Retina (tissue), 1 donor: ENCODE data around the gene LRRC63.
"Not testable (repeated sequence)": the region's sequence is repeated elsewhere in the genome, so short reads cannot be mapped to it uniquely, and the experiment has no call there.

Source experiments
- DNase-seq: peaks from one replicate; pipeline ENCODE4 v3.0.0-alpha.2; 2016

The LRRC63 gene

GRCh38 chr13:46211483-46212351 is at the start of gene LRRC63:
TSS of gene LRRC63 (plus strand) at chr13:46211928. CDS start at chr13:46213035, 1,107 bp downstream.
- peak; percentile 82 for DNase-seq

- DNase-seq = not testable (repeated sequence)
These were observed 49.0 kb upstream of the LRRC63 start for GRCh38 chr13:46162741-46163140.

- DNase-seq = no peak
These were observed 47.1 kb upstream of the LRRC63 start for GRCh38 chr13:46164661-46165060.

- DNase-seq = no peak
These were observed 46.1 kb upstream of the LRRC63 start for GRCh38 chr13:46165485-46166223.

GRCh38 chr13:46166224-46166584 is 45.5 kb upstream of the LRRC63 start:
- no peak for DNase-seq

GRCh38 chr13:46166947-46167610 is 44.6 kb upstream of the LRRC63 start:
- DNase-seq = no peak

- DNase-seq = no peak
These were observed 43.4 kb upstream of the LRRC63 start for GRCh38 chr13:46168341-46168740.

GRCh38 chr13:46168783-46169182 is 42.9 kb upstream of the LRRC63 start:
- no peak for DNase-seq

- DNase-seq = no peak
These were observed 42.0 kb upstream of the LRRC63 start for GRCh38 chr13:46169758-46170157.

- DNase-seq = no peak
These were observed 41.5 kb upstream of the LRRC63 start for GRCh38 chr13:46170268-46170667.

GRCh38 chr13:46170687-46171086 is 41.0 kb upstream of the LRRC63 start:
- no peak for DNase-seq

GRCh38 chr13:46171217-46171616 is 40.5 kb upstream of the LRRC63 start:
- no peak for DNase-seq

GRCh38 chr13:46171739-46172138 is 40.0 kb upstream of the LRRC63 start:
- no peak for DNase-seq

- DNase-seq = no peak
These were observed 39.2 kb upstream of the LRRC63 start for GRCh38 chr13:46172531-46172991.

GRCh38 chr13:46173656-46174055 is 38.1 kb upstream of the LRRC63 start:
- DNase-seq = no peak

- no peak for DNase-seq
These were observed 35.0 kb upstream of the LRRC63 start for GRCh38 chr13:46176756-46177155.

GRCh38 chr13:46178143-46178542 is 33.6 kb upstream of the LRRC63 start:
- no peak for DNase-seq

GRCh38 chr13:46178821-46179220 is 32.9 kb upstream of the LRRC63 start:
- DNase-seq = no peak

GRCh38 chr13:46179491-46179908 is 32.2 kb upstream of the LRRC63 start:
- DNase-seq = no peak

- DNase-seq = no peak
These were observed 31.6 kb upstream of the LRRC63 start for GRCh38 chr13:46179969-46180763.

GRCh38 chr13:46181377-46181839 is 30.3 kb upstream of the LRRC63 start:
- no peak for DNase-seq

GRCh38 chr13:46181840-46182490 is 29.8 kb upstream of the LRRC63 start, which contains the start of gene LCP1:
TSS of gene LCP1 (minus strand) at chr13:46182177. CDS start at chr13:46159662, 22,515 bp downstream.
- no peak for DNase-seq
